Measurements from ENCODE around the gene ACOD1. TPM values are rescaled to one million over a fixed set of nuclear protein-coding genes. Genes with fewer than 3 reads are reported as not detected.

Gene ACOD1
- total RNA-seq, 2 donors from 2014 or later: not detected

GRCh38 chr13:76967031-76967430 is 18.7 kb downstream of the ACOD1 start:
- Histone ChIP-seq H3K9me3 (no peaks in the 10 kb centered on the region), H3K27ac (no peak overlapping the region)
- TF ChIP-seq CTCF (IDR thresholded peaks at IDR 0.05): no peak

GRCh38 chr13:76968041-76968440 is 19.7 kb downstream of the ACOD1 start:
- Histone ChIP-seq H3K27ac (no peak overlapping the region), H3K9me3 (no peaks in the 10 kb centered on the region), H3K4me3 (no peak overlapping the region), H3K27me3 (no peaks in the 10 kb centered on the region), H3K4me1 (peaks cover 0 to 10% of the 10 kb centered on the region in 2 donors), H3K36me3 (no peaks in the 10 kb centered on the region)
- DNase-seq (ENCODE audit: low spot score): no peak
- no peak for TF ChIP-seq CTCF (IDR thresholded peaks at IDR 0.05)

More at GRCh38 chr13:76967031-76967430, 18.7 kb downstream of the ACOD1 start:
- peaks cover 0 to 10% of the 10 kb centered on the region in 2 donors for H3K4me1 ChIP-seq
- no peak overlapping the region for H3K4me3 ChIP-seq
- no peaks in the 10 kb centered on the region for H3K27me3 ChIP-seq
- DNase-seq (ENCODE audit: low spot score): no peak
- no peaks in the 10 kb centered on the region for H3K36me3 ChIP-seq

GRCh38 chr13:76969488-76970365 is 21.4 kb downstream of the ACOD1 start:
- DNase-seq (ENCODE audit: low spot score): no peak
- TF ChIP-seq CTCF (IDR thresholded peaks at IDR 0.05): no peak
- peaks cover 0 to 10% of the 10 kb centered on the region in 2 donors for H3K4me1 ChIP-seq
- no peaks in the 10 kb centered on the region for H3K36me3 ChIP-seq
- H3K27me3 ChIP-seq: no peaks in the 10 kb centered on the region
- H3K4me3 ChIP-seq: no peak overlapping the region
- no peaks in the 10 kb centered on the region for H3K9me3 ChIP-seq
- H3K27ac ChIP-seq: no peak overlapping the region

- no peaks in the 10 kb centered on the region for H3K9me3 ChIP-seq
- no peak overlapping the region for H3K4me3 ChIP-seq
- DNase-seq (ENCODE audit: low spot score): no peak
- H3K27ac ChIP-seq: no peak overlapping the region
- TF ChIP-seq CTCF (IDR thresholded peaks at IDR 0.05): no peak
- H3K4me1 ChIP-seq: peaks cover 0 to 2% of the 10 kb centered on the region in 2 donors
- H3K36me3 ChIP-seq: no peaks in the 10 kb centered on the region
- no peaks in the 10 kb centered on the region for H3K27me3 ChIP-seq
Measured at GRCh38 chr13:76971215-76971614, 22.9 kb downstream of the ACOD1 start.

- no peak for DNase-seq (ENCODE audit: low spot score)
- Histone ChIP-seq H3K27ac (no peak overlapping the region), H3K4me3 (no peak overlapping the region), H3K4me1 (no peaks in the 10 kb centered on the region), H3K9me3 (no peaks in the 10 kb centered on the region), H3K27me3 (no peaks in the 10 kb centered on the region), H3K36me3 (no peaks in the 10 kb centered on the region)
- TF ChIP-seq CTCF (IDR thresholded peaks at IDR 0.05): no peak
Measured at GRCh38 chr13:76971851-76972829, 23.8 kb downstream of the ACOD1 start.
